K562 (cell line): ENCODE measurements around the gene JPH2. TPM values are rescaled to one million over a fixed set of nuclear protein-coding genes. Genes with fewer than 3 reads are reported as not detected.

Experiments used
- ADNP ChIP-seq: fragments of 200-800 bp; sonication (Bioruptor generic); IDR thresholded peaks from 2 replicates; pipeline ENCODE4 v1.6.1; 2016; ENCODE audit warnings: missing genetic modification characterization, missing compliant biosample characterization
- GMEB1 ChIP-seq: fragments of 250-450 bp; sonication (Bioruptor Pico); IDR thresholded peaks from 2 replicates; pipeline ENCODE4 v1.4.0; 2020; ENCODE audit warnings: mild to moderate bottlenecking
- MGA ChIP-seq: fragments of 450-650 bp; IDR thresholded peaks from 2 replicates; pipeline ENCODE4 v1.6.1; 2016; ENCODE audit warnings: mild to moderate bottlenecking, moderate library complexity
- MTA3 ChIP-seq: fragments of 450-650 bp; formaldehyde crosslinking; IDR thresholded peaks from 2 replicates; pipeline ENCODE4 v1.6.1; 2017; ENCODE audit warnings: mild to moderate bottlenecking, borderline replicate concordance
- NR3C1 ChIP-seq: sonication (generic); formaldehyde crosslinking; IDR thresholded peaks from 2 replicates; pipeline ENCODE4 v1.8.1; 2022; ENCODE audit warnings: missing genetic modification reagents
- POLR3A ChIP-seq: IDR thresholded peaks from 2 replicates; pipeline ENCODE4 v1.6.1; 2011; ENCODE audit warnings: borderline replicate concordance, mild to moderate bottlenecking, moderate library complexity; ENCODE audit not compliant: insufficient read length, insufficient read depth; ENCODE audit errors: extremely low read depth
- ZBTB11 ChIP-seq, 3 experiments: fragments of 200-800 bp in 1 of 3; fragments of 250-450 bp in 1 of 3; fragments of 450-650 bp in 1 of 3; sonication (Bioruptor Pico) in 1 of 3; sonication (Bioruptor generic) in 1 of 3; formaldehyde crosslinking in 1 of 3; IDR thresholded peaks; 2 replicates each; pipeline versions ENCODE4 v1.6.1 to v1.8.0; 2016 to 2022; ENCODE audit warnings: mild to moderate bottlenecking in 2 of 3, missing genetic modification characterization in 2 of 3, missing compliant biosample characterization in 1 of 3, moderate library complexity in 1 of 3
- ZNF316 ChIP-seq: fragments of 450-650 bp; IDR thresholded peaks from 2 replicates; pipeline ENCODE4 v1.6.1; 2016
- ZNF707 ChIP-seq: fragments of 250-450 bp; sonication (Bioruptor Pico); conservative IDR thresholded peaks from 2 replicates; pipeline ENCODE4 v1.8.0; 2022; ENCODE audit warnings: inconsistent platforms, mild to moderate bottlenecking, moderate library complexity
- ZNF778 ChIP-seq: fragments of 450-650 bp; formaldehyde crosslinking; IDR thresholded peaks from 2 replicates; pipeline ENCODE4 v1.4.0; 2020; ENCODE audit warnings: mild to moderate bottlenecking, moderate library complexity
- polyA plus RNA-seq, 8 experiments: library from polyadenylated mRNA; depleted of rRNA in 4 of 8; stranded (reverse) in 5 of 8; unstranded in 3 of 8; fragments of >200 nt; fragmentation: Nextera tagmentation in 2 of 8; fragmentation: Illumina TruSeq in 1 of 8; extraction: Ambion mirVana in 2 of 8; extraction: Trizol in 1 of 8; gene quantifications; 2 replicates each; pipeline versions ENCODE4 v1.2.1 to v1.2.3, GENCODE V29; 2011 to 2014; ENCODE audit warnings: inconsistent platforms in 1 of 8, missing spikeins in 1 of 8
- total RNA-seq, 7 experiments: library from RNA; depleted of rRNA in 6 of 7; stranded (reverse); fragments of >200 nt in 6 of 7; fragmentation: Illumina TruSeq in 2 of 7; extraction: Trizol in 2 of 7; gene quantifications; 2 replicates each; pipeline versions ENCODE4 v1.2.1 to v1.2.3, GENCODE V29; 2011 to 2021; ENCODE audit warnings: low replicate concordance in 1 of 7

JPH2 gene
- total and polyA plus RNA-seq, 9 of the 15 experiments (the other 6 are each of a cell fraction or from before 2014, with no cell fraction given) = not detected

GRCh38 chr20:44080646-44081267, 106.2 kb downstream of the JPH2 start (continued):
- TF ChIP-seq MGA (no peak), NR3C1 (CRISPR knock-in tag) (no peak), MTA3 (no peak), GMEB1 (CRISPR knock-in tag) (no peak), ZNF316 (no peak), ADNP (tag) (no peak), ZNF707 (no peak), ZNF778 (no peak), ZBTB11 (CRISPR knock-in tag; IDR thresholded peaks at IDR 0.05) (no peak), POLR3A (no peak)
